ENCODE data around the gene DNM3.

The DNM3 gene

GRCh38 chr1:172084876-172085275 lies 243.6 kb downstream of the DNM3 start:
- no peaks in the 10 kb centered on the region for H3K27me3 ChIP-seq
- H3K4me1 ChIP-seq, result no peaks in the 10 kb centered on the region
- no peaks in the 10 kb centered on the region for H3K9me3 ChIP-seq
- H3K4me3 ChIP-seq (ENCODE audit: low read depth, low read length), result no peak overlapping the region
- DNase-seq, result no peak
- no peaks in the 10 kb centered on the region for H3K36me3 ChIP-seq
- no peak for TF ChIP-seq CTCF (IDR thresholded peaks at IDR 0.05; ENCODE audit: low read depth, low read length)

- H3K27me3 ChIP-seq, result no peaks in the 10 kb centered on the region
- DNase-seq, result no peak
- H3K4me3 ChIP-seq (ENCODE audit: low read depth, low read length), result no peak overlapping the region
- H3K4me1 ChIP-seq, result no peaks in the 10 kb centered on the region
- no peaks in the 10 kb centered on the region for H3K36me3 ChIP-seq
- no peaks in the 10 kb centered on the region for H3K9me3 ChIP-seq
- TF ChIP-seq CTCF (IDR thresholded peaks at IDR 0.05; ENCODE audit: low read depth, low read length), result no peak
Observed at GRCh38 chr1:172085317-172085716, 244.0 kb downstream of the DNM3 start.

GRCh38 chr1:172086137-172086536 lies 244.8 kb downstream of the DNM3 start:
- Histone ChIP-seq H3K36me3 (no peaks in the 10 kb centered on the region), H3K4me1 (no peaks in the 10 kb centered on the region), H3K27me3 (no peaks in the 10 kb centered on the region), H3K4me3 (ENCODE audit: low read depth, low read length) (no peak overlapping the region), H3K9me3 (no peaks in the 10 kb centered on the region)
- TF ChIP-seq CTCF (IDR thresholded peaks at IDR 0.05; ENCODE audit: low read depth, low read length), result no peak
- DNase-seq, result no peak

- TF ChIP-seq CTCF (IDR thresholded peaks at IDR 0.05; ENCODE audit: low read depth, low read length), result no peak
- no peaks in the 10 kb centered on the region for H3K27me3 ChIP-seq
- no peaks in the 10 kb centered on the region for H3K36me3 ChIP-seq
- DNase-seq, result no peak
- H3K9me3 ChIP-seq, result no peaks in the 10 kb centered on the region
- no peaks in the 10 kb centered on the region for H3K4me1 ChIP-seq
- H3K4me3 ChIP-seq (ENCODE audit: low read depth, low read length), result no peak overlapping the region
Observed at GRCh38 chr1:172088256-172088655, 247.0 kb downstream of the DNM3 start.

- H3K36me3 ChIP-seq, result no peaks in the 10 kb centered on the region
- H3K4me1 ChIP-seq, result no peaks in the 10 kb centered on the region
- H3K9me3 ChIP-seq, result no peaks in the 10 kb centered on the region
- H3K4me3 ChIP-seq (ENCODE audit: low read depth, low read length), result no peak overlapping the region
- peak; percentile 58 for DNase-seq
- peak; percentile 88 for TF ChIP-seq CTCF (IDR thresholded peaks at IDR 0.05; ENCODE audit: low read depth, low read length)
- no peaks in the 10 kb centered on the region for H3K27me3 ChIP-seq
Observed at GRCh38 chr1:172089768-172090510, 248.6 kb downstream of the DNM3 start.

- DNase-seq, result no peak
- Histone ChIP-seq H3K4me3 (ENCODE audit: low read depth, low read length) (no peak overlapping the region), H3K4me1 (no peaks in the 10 kb centered on the region), H3K9me3 (no peaks in the 10 kb centered on the region), H3K36me3 (no peaks in the 10 kb centered on the region), H3K27me3 (no peaks in the 10 kb centered on the region)
- TF ChIP-seq CTCF (IDR thresholded peaks at IDR 0.05; ENCODE audit: low read depth, low read length), result no peak
Observed at GRCh38 chr1:172090511-172090817, 249.2 kb downstream of the DNM3 start.

All from BE2C (cell line).